PC-3 (cell line): ENCODE results near the gene PDE9A.

ENCODE experiments used
- CTCF ChIP-seq: fragments of 300-600 bp; sonication (generic); conservative IDR thresholded peaks from 2 replicates; pipeline ENCODE4 v1.5.1; 2017; ENCODE audit warnings: antibody characterized with exemption, low read depth, mild to moderate bottlenecking, low read length
- EZH2 ChIP-seq: fragments of 300-600 bp; sonication (generic); IDR thresholded peaks from one replicate; pipeline ENCODE4 v1.6.1; 2017; ENCODE audit warnings: antibody characterized with exemption, mild to moderate bottlenecking, low read length; ENCODE audit not compliant: unreplicated experiment
- EZH2phosphoT487 ChIP-seq: fragments of 300-600 bp; sonication (generic); IDR thresholded peaks from 2 replicates; pipeline ENCODE4 v1.6.1; 2018; ENCODE audit warnings: mild to moderate bottlenecking, antibody characterized with exemption, low read length, borderline replicate concordance

GRCh38 chr21:42641311-42642218 is 11.9 kb upstream of the PDE9A start:
- no peak for TF ChIP-seq CTCF
- no peak for TF ChIP-seq EZH2phosphoT487
- TF ChIP-seq EZH2, result no peak
